HEK293 (cell line): ENCODE data around the gene NPTXR.

Experiments used
- CTCF ChIA-PET: fragments of 350-600 bp; formaldehyde crosslinking; extraction: SDS; loops from one replicate; lab custom pipeline; 2021; ENCODE audit warnings: antibody characterized with exemption; lab: Yijun Ruan, JAX
- POLR2A ChIA-PET: fragments of 300-600 bp; formaldehyde crosslinking; extraction: SDS; loops from one replicate; lab custom pipeline; 2020; ENCODE audit warnings: antibody characterized with exemption, inconsistent platforms; lab: Yijun Ruan, JAX
- H3K27ac ChIP-seq: fragments of 200-500 bp; sonication (Bioruptor generic); 2 replicates; pipeline ENCODE4 v1.5.1; 2014; ENCODE audit warnings: low read depth, low read length, control low read depth, inconsistent platforms; ENCODE audit errors: extremely low read depth
- H3K36me3 ChIP-seq, 2 experiments: fragments of 200-500 bp in 1 of 2; sonication (Bioruptor generic) in 1 of 2; 1 replicate in 1 of 2; 2 replicates in 1 of 2; pipeline ENCODE4 v1.5.1; 2014 to 2017; ENCODE audit warnings: inconsistent platforms in 2 of 2, low read length in 2 of 2; ENCODE audit not compliant: control insufficient read depth in 2 of 2, insufficient read depth in 1 of 2
- H3K4me1 ChIP-seq: fragments of 200-500 bp; sonication (Bioruptor generic); 2 replicates; pipeline ENCODE4 v1.5.1; 2014; ENCODE audit warnings: mild to moderate bottlenecking, low read length, inconsistent platforms; ENCODE audit not compliant: control insufficient read depth, insufficient read depth
- H3K4me3 ChIP-seq: 2 replicates; pipeline ENCODE4 v1.5.1; 2011; ENCODE audit warnings: low read depth, mild to moderate bottlenecking, control low read depth, low read length, moderate library complexity
- H3K9me3 ChIP-seq: fragments of 200-500 bp; sonication (Bioruptor generic); 2 replicates; pipeline ENCODE4 v1.5.1; 2014; ENCODE audit warnings: low read depth, low read length, inconsistent platforms; ENCODE audit not compliant: control insufficient read depth, insufficient read depth
- KLF16 ChIP-seq: fragments of 450-650 bp; formaldehyde crosslinking; IDR thresholded peaks from 2 replicates; pipeline ENCODE4 v1.5.1; 2017; ENCODE audit warnings: missing biosample characterization, missing genetic modification characterization
- SCRT1 ChIP-seq: fragments of 450-650 bp; formaldehyde crosslinking; IDR thresholded peaks from 2 replicates; pipeline ENCODE4 v1.5.1; 2016; ENCODE audit warnings: missing biosample characterization, missing genetic modification characterization, borderline replicate concordance
- SETDB1 ChIP-seq: IDR thresholded peaks from one replicate; pipeline ENCODE4 v1.6.1; 2017; ENCODE audit warnings: mild to moderate bottlenecking, low read length, moderate library complexity, mixed read lengths; ENCODE audit not compliant: insufficient read length
- SP2 ChIP-seq: fragments of 450-650 bp; formaldehyde crosslinking; IDR thresholded peaks from 2 replicates; pipeline ENCODE4 v1.5.1; 2016; ENCODE audit warnings: missing biosample characterization, missing genetic modification characterization
- SP3 ChIP-seq: fragments of 450-650 bp; formaldehyde crosslinking; IDR thresholded peaks from 2 replicates; pipeline ENCODE4 v1.5.1; 2016; ENCODE audit warnings: missing biosample characterization, missing genetic modification characterization
- ZBTB8A ChIP-seq: fragments of 450-650 bp; formaldehyde crosslinking; IDR thresholded peaks from 2 replicates; pipeline ENCODE4 v1.5.1; 2016; ENCODE audit warnings: missing biosample characterization, missing genetic modification characterization
- ZEB2 ChIP-seq: fragments of 450-650 bp; formaldehyde crosslinking; IDR thresholded peaks from 2 replicates; pipeline ENCODE4 v1.5.1; 2016; ENCODE audit warnings: missing biosample characterization, missing genetic modification characterization
- ZFP3 ChIP-seq: fragments of 450-650 bp; formaldehyde crosslinking; IDR thresholded peaks from 2 replicates; pipeline ENCODE4 v1.5.1; 2016; ENCODE audit warnings: low read depth, missing biosample characterization, missing genetic modification characterization
- ZFP69B ChIP-seq: fragments of 450-650 bp; formaldehyde crosslinking; IDR thresholded peaks from 2 replicates; pipeline ENCODE4 v1.5.1; 2016; ENCODE audit warnings: missing biosample characterization, missing genetic modification characterization
- ZNF114 ChIP-seq: fragments of 450-650 bp; formaldehyde crosslinking; IDR thresholded peaks from 2 replicates; pipeline ENCODE4 v1.5.0; 2017; ENCODE audit warnings: missing biosample characterization, missing genetic modification characterization
- ZNF133 ChIP-seq: fragments of 450-650 bp; formaldehyde crosslinking; IDR thresholded peaks from 2 replicates; pipeline ENCODE4 v1.5.1; 2016; ENCODE audit warnings: missing biosample characterization, missing genetic modification characterization
- ZNF174 ChIP-seq: fragments of 450-650 bp; formaldehyde crosslinking; IDR thresholded peaks from 2 replicates; pipeline ENCODE4 v1.5.0; 2017; ENCODE audit warnings: missing biosample characterization, mild to moderate bottlenecking, missing genetic modification characterization
- ZNF266 ChIP-seq: fragments of 450-650 bp; formaldehyde crosslinking; IDR thresholded peaks from 2 replicates; pipeline ENCODE4 v1.5.1; 2016; ENCODE audit warnings: missing biosample characterization, missing genetic modification characterization, low read depth
- ZNF324 ChIP-seq: fragments of 450-650 bp; formaldehyde crosslinking; IDR thresholded peaks from 2 replicates; pipeline ENCODE4 v1.5.1; 2016; ENCODE audit warnings: missing biosample characterization, missing genetic modification characterization
- ZNF354C ChIP-seq: fragments of 450-650 bp; formaldehyde crosslinking; IDR thresholded peaks from 2 replicates; pipeline ENCODE4 v1.5.1; 2016; ENCODE audit warnings: missing biosample characterization, missing genetic modification characterization, low read depth, borderline replicate concordance
- ZNF404 ChIP-seq: fragments of 450-650 bp; formaldehyde crosslinking; IDR thresholded peaks from 2 replicates; pipeline ENCODE4 v1.5.1; 2017; ENCODE audit warnings: missing biosample characterization, missing genetic modification characterization
- ZNF530 ChIP-seq: fragments of 450-650 bp; formaldehyde crosslinking; IDR thresholded peaks from 2 replicates; pipeline ENCODE4 v1.5.1; 2016; ENCODE audit warnings: low read depth, missing biosample characterization, missing genetic modification characterization
- ZNF560 ChIP-seq: fragments of 450-650 bp; formaldehyde crosslinking; IDR thresholded peaks from 2 replicates; pipeline ENCODE4 v1.5.1; 2017; ENCODE audit warnings: missing biosample characterization, missing genetic modification characterization, borderline replicate concordance
- ZNF596 ChIP-seq: fragments of 450-650 bp; IDR thresholded peaks from 2 replicates; pipeline ENCODE4 v1.5.0; 2018; ENCODE audit warnings: missing biosample characterization, mild to moderate bottlenecking, missing genetic modification characterization, moderate library complexity
- ZNF660 ChIP-seq: fragments of 450-650 bp; IDR thresholded peaks from 2 replicates; pipeline ENCODE4 v1.5.1; 2018; ENCODE audit warnings: missing biosample characterization, mild to moderate bottlenecking, missing genetic modification characterization
- ZNF777 ChIP-seq: fragments of 450-650 bp; formaldehyde crosslinking; IDR thresholded peaks from 2 replicates; pipeline ENCODE4 v1.5.1; 2017; ENCODE audit warnings: missing biosample characterization, missing genetic modification characterization, borderline replicate concordance
- ZNF791 ChIP-seq: fragments of 450-650 bp; formaldehyde crosslinking; IDR thresholded peaks from 2 replicates; pipeline ENCODE4 v1.5.1; 2016; ENCODE audit warnings: missing biosample characterization, missing genetic modification characterization
- TF ChIP-seq, protein P1 (sequence below): fragments of 450-650 bp; formaldehyde crosslinking; IDR thresholded peaks from 2 replicates; pipeline ENCODE4 v1.5.1; 2016; ENCODE audit warnings: missing biosample characterization, missing genetic modification characterization
- TF ChIP-seq, protein P2 (sequence below): fragments of 450-650 bp; formaldehyde crosslinking; IDR thresholded peaks from 2 replicates; pipeline ENCODE4 v1.5.1; 2016; ENCODE audit warnings: missing biosample characterization, missing genetic modification characterization
- TF ChIP-seq, protein P3 (sequence below): fragments of 450-650 bp; formaldehyde crosslinking; IDR thresholded peaks from 2 replicates; pipeline ENCODE4 v1.5.1; 2016; ENCODE audit warnings: missing biosample characterization, missing genetic modification characterization
- TF ChIP-seq, protein P4 (sequence below): fragments of 450-650 bp; IDR thresholded peaks from 2 replicates; pipeline ENCODE4 v1.5.1; 2018; ENCODE audit warnings: missing biosample characterization, mild to moderate bottlenecking, missing genetic modification characterization

NPTXR gene

DNA sequence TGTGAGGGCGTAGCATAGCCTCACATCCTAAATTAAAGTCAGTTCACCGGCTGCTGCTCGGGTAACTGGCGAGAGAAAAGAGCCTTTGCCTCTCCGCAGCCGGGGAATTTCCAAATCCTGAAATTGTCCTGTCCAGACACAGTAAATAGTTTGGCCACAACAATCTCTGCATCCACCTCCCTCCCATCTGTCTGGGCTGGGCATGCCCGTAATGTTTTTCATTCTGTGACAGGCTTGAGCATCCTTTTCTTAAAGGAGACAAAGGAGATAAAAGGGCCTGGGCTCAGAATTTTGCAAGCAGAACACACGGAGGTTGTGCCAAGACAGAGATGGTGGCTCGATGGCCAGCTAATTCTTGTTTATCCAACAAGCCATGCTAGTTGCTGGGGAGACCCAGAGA lies 47.4 kb upstream of the NPTXR start:
- no peak overlapping the region for H3K27ac ChIP-seq
- ChIA-PET POLR2A (no interaction called here), CTCF (interaction anchor here (2.2 kb wide), 1 partner anchor 22 kb away, joined by 9 read pairs; no protein-coding TSS in a partner anchor)
- TF ChIP-seq ZNF596 (tag by site-specific recombination) (no peak), ZBTB8A (tag by site-specific recombination) (no peak), ZFP3 (tag by site-specific recombination) (no peak), ZNF324 (tag by site-specific recombination) (no peak), SETDB1 (no peak), ZNF777 (tag by site-specific recombination) (no peak), ZNF791 (tag by site-specific recombination) (no peak), ZNF133 (no peak), ZNF560 (no peak), SP3 (tag by site-specific recombination) (no peak), SCRT1 (tag by site-specific recombination) (no peak), ZNF174 (no peak), ZNF660 (no peak), ZNF530 (no peak), SP2 (tag by site-specific recombination) (no peak), KLF16 (tag by site-specific recombination) (no peak), ZNF114 (tag by site-specific recombination) (no peak)
- TF ChIP-seq, protein P1, sequence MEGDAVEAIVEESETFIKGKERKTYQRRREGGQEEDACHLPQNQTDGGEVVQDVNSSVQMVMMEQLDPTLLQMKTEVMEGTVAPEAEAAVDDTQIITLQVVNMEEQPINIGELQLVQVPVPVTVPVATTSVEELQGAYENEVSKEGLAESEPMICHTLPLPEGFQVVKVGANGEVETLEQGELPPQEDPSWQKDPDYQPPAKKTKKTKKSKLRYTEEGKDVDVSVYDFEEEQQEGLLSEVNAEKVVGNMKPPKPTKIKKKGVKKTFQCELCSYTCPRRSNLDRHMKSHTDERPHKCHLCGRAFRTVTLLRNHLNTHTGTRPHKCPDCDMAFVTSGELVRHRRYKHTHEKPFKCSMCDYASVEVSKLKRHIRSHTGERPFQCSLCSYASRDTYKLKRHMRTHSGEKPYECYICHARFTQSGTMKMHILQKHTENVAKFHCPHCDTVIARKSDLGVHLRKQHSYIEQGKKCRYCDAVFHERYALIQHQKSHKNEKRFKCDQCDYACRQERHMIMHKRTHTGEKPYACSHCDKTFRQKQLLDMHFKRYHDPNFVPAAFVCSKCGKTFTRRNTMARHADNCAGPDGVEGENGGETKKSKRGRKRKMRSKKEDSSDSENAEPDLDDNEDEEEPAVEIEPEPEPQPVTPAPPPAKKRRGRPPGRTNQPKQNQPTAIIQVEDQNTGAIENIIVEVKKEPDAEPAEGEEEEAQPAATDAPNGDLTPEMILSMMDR, result no peak
- TF ChIP-seq, protein P2, sequence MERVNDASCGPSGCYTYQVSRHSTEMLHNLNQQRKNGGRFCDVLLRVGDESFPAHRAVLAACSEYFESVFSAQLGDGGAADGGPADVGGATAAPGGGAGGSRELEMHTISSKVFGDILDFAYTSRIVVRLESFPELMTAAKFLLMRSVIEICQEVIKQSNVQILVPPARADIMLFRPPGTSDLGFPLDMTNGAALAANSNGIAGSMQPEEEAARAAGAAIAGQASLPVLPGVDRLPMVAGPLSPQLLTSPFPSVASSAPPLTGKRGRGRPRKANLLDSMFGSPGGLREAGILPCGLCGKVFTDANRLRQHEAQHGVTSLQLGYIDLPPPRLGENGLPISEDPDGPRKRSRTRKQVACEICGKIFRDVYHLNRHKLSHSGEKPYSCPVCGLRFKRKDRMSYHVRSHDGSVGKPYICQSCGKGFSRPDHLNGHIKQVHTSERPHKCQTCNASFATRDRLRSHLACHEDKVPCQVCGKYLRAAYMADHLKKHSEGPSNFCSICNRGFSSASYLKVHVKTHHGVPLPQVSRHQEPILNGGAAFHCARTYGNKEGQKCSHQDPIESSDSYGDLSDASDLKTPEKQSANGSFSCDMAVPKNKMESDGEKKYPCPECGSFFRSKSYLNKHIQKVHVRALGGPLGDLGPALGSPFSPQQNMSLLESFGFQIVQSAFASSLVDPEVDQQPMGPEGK (tag by site-specific recombination), result no peak
- TF ChIP-seq, protein P3, sequence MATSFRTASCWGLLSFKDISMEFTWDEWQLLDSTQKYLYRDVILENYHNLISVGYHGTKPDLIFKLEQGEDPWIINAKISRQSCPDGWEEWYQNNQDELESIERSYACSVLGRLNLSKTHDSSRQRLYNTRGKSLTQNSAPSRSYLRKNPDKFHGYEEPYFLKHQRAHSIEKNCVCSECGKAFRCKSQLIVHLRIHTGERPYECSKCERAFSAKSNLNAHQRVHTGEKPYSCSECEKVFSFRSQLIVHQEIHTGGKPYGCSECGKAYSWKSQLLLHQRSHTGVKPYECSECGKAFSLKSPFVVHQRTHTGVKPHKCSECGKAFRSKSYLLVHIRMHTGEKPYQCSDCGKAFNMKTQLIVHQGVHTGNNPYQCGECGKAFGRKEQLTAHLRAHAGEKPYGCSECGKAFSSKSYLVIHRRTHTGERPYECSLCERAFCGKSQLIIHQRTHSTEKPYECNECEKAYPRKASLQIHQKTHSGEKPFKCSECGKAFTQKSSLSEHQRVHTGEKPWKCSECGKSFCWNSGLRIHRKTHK (tag by site-specific recombination), result no peak
- H3K36me3 ChIP-seq, result no peaks in the 10 kb centered on the region
- no peak overlapping the region for H3K4me3 ChIP-seq
- no peaks in the 10 kb centered on the region for H3K4me1 ChIP-seq
- no peaks in the 10 kb centered on the region for H3K9me3 ChIP-seq

DNA sequence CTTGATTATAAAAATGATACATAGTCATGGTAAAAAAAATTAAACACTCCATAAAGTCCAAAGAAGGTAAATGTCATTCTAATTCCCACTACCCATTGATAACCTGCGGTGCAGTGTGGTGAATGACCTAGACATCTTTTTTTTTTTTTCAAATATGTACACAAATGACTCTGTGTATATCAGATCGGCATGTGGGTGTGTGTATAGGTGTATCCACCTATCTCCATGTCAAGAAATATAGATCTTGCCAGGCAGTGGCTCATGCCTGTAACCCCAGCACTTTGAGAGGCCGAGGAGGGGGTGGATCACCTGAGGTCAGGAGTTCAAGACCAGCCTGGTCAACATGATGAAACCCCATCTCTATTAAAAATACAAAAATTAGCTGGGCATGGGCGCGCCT lies 46.5 kb upstream of the NPTXR start:
- Histone ChIP-seq H3K27ac (no peak overlapping the region), H3K4me1 (no peaks in the 10 kb centered on the region), H3K4me3 (no peak overlapping the region), H3K9me3 (no peaks in the 10 kb centered on the region), H3K36me3 (no peaks in the 10 kb centered on the region)
- ChIA-PET POLR2A (no interaction called here), CTCF (interaction anchor here (0.6 to 2.2 kb wide), 4 partner anchors 21 to 1018 kb away, joined by 3 to 9 read pairs (median 8); no protein-coding TSS in a partner anchor)
- TF ChIP-seq ZEB2 (tag by site-specific recombination) (no peak), ZNF266 (tag by site-specific recombination) (no peak), ZFP69B (no peak), ZNF404 (tag by site-specific recombination) (no peak), ZNF560 (no peak), ZNF354C (no peak)
- TF ChIP-seq, protein P4, sequence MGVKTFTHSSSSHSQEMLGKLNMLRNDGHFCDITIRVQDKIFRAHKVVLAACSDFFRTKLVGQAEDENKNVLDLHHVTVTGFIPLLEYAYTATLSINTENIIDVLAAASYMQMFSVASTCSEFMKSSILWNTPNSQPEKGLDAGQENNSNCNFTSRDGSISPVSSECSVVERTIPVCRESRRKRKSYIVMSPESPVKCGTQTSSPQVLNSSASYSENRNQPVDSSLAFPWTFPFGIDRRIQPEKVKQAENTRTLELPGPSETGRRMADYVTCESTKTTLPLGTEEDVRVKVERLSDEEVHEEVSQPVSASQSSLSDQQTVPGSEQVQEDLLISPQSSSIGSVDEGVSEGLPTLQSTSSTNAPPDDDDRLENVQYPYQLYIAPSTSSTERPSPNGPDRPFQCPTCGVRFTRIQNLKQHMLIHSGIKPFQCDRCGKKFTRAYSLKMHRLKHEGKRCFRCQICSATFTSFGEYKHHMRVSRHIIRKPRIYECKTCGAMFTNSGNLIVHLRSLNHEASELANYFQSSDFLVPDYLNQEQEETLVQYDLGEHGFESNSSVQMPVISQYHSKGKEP (tag by site-specific recombination), result no peak
